ENCODE results near the gene ENAH.
A peak's percentile ranks its signal among the peaks of the same experiment; 100 is the strongest.
"Not testable (repeated sequence)": the region's sequence is repeated elsewhere in the genome, so short reads cannot be mapped to it uniquely, and the experiment has no call there.

The ENAH gene

GRCh38 chr1:225519166-225519863 is 133.6 kb downstream of the ENAH start:
- Mint-ChIP-seq H3K9me3 (no peaks in the 10 kb centered on the region), H3K4me1 (peaks cover 0 to 3% of the 10 kb centered on the region in 2 donors), H3K27me3 (no peaks in the 10 kb centered on the region), H3K36me3 (peaks cover 12 to 15% of the 10 kb centered on the region in 2 donors), H3K27ac (no peak overlapping the region), H3K4me3 (no peak overlapping the region)
- ATAC-seq (replicated peaks): no peak
- DNase-seq: no peak

- Mint-ChIP-seq H3K4me1 (no peaks in the 10 kb centered on the region), H3K27me3 (no peaks in the 10 kb centered on the region), H3K36me3 (peaks cover 12 to 15% of the 10 kb centered on the region in 2 donors), H3K27ac (no peak overlapping the region), H3K4me3 (no peak overlapping the region), H3K9me3 (no peaks in the 10 kb centered on the region)
- no peak for ATAC-seq (replicated peaks)
- no peak for DNase-seq
These were observed 135.2 kb downstream of the ENAH start for GRCh38 chr1:225517697-225518096.

GRCh38 chr1:225517221-225517620 is 135.7 kb downstream of the ENAH start:
- H3K27ac Mint-ChIP-seq: no peak overlapping the region
- no peak overlapping the region for H3K4me3 Mint-ChIP-seq
- H3K27me3 Mint-ChIP-seq: no peaks in the 10 kb centered on the region
- peaks cover 12 to 15% of the 10 kb centered on the region in 2 donors for H3K36me3 Mint-ChIP-seq
- no peaks in the 10 kb centered on the region for H3K9me3 Mint-ChIP-seq
- no peaks in the 10 kb centered on the region for H3K4me1 Mint-ChIP-seq
- DNase-seq (no peak), ATAC-seq (replicated peaks) (no peak)

- H3K4me1 Mint-ChIP-seq: no peaks in the 10 kb centered on the region
- no peak overlapping the region for H3K27ac Mint-ChIP-seq
- no peak overlapping the region for H3K4me3 Mint-ChIP-seq
- DNase-seq (no peak), ATAC-seq (replicated peaks) (no peak)
- no peaks in the 10 kb centered on the region for H3K9me3 Mint-ChIP-seq
- H3K36me3 Mint-ChIP-seq: peaks cover 12 to 15% of the 10 kb centered on the region in 2 donors
- H3K27me3 Mint-ChIP-seq: no peaks in the 10 kb centered on the region
These were observed 138.2 kb downstream of the ENAH start for GRCh38 chr1:225514671-225515081.

GRCh38 chr1:225513576-225513975 is 139.3 kb downstream of the ENAH start:
- ATAC-seq (replicated peaks): not testable (repeated sequence)

GRCh38 chr1:225511828-225512381 is 141.0 kb downstream of the ENAH start:
- Mint-ChIP-seq H3K9me3 (no peaks in the 10 kb centered on the region), H3K4me3 (no peak overlapping the region), H3K27ac (no peak overlapping the region), H3K4me1 (no peaks in the 10 kb centered on the region), H3K36me3 (peaks cover 0 to 1% of the 10 kb centered on the region in 2 donors), H3K27me3 (no peaks in the 10 kb centered on the region)
- ATAC-seq (replicated peaks): no peak
- no peak for DNase-seq

More at GRCh38 chr1:225513576-225513975, 139.3 kb downstream of the ENAH start:
- not testable (repeated sequence) for H3K9me3 Mint-ChIP-seq, H3K4me1 Mint-ChIP-seq, H3K27me3 Mint-ChIP-seq, H3K36me3 Mint-ChIP-seq, H3K4me3 Mint-ChIP-seq, DNase-seq, H3K27ac Mint-ChIP-seq

GRCh38 chr1:225510740-225511139 is 142.2 kb downstream of the ENAH start:
- not testable (repeated sequence) for H3K4me3 Mint-ChIP-seq, DNase-seq, H3K9me3 Mint-ChIP-seq

GRCh38 chr1:225509770-225510169 is 143.2 kb downstream of the ENAH start:
- Mint-ChIP-seq H3K27ac (no peak overlapping the region), H3K4me1 (no peaks in the 10 kb centered on the region), H3K4me3 (no peak overlapping the region), H3K36me3 (peaks cover 3 to 5% of the 10 kb centered on the region in 2 donors), H3K27me3 (no peaks in the 10 kb centered on the region), H3K9me3 (no peaks in the 10 kb centered on the region)
- DNase-seq (no peak), ATAC-seq (replicated peaks) (no peak)

More at GRCh38 chr1:225510740-225511139, 142.2 kb downstream of the ENAH start:
- not testable (repeated sequence) for H3K27me3 Mint-ChIP-seq; H3K27ac Mint-ChIP-seq; H3K4me1 Mint-ChIP-seq; H3K36me3 Mint-ChIP-seq; ATAC-seq (replicated peaks)

GRCh38 chr1:225509376-225509707 is 143.6 kb downstream of the ENAH start:
- Mint-ChIP-seq H3K4me1 (no peaks in the 10 kb centered on the region), H3K36me3 (peaks cover 3 to 5% of the 10 kb centered on the region in 2 donors), H3K27ac (no peak overlapping the region), H3K4me3 (no peak overlapping the region), H3K9me3 (no peaks in the 10 kb centered on the region), H3K27me3 (no peaks in the 10 kb centered on the region)
- no peak for ATAC-seq (replicated peaks)
- DNase-seq: no peak

GRCh38 chr1:225508538-225509375 is 144.2 kb downstream of the ENAH start:
- peaks cover 3 to 5% of the 10 kb centered on the region in 2 donors for H3K36me3 Mint-ChIP-seq
- no peak for DNase-seq
- no peaks in the 10 kb centered on the region for H3K27me3 Mint-ChIP-seq
- ATAC-seq (replicated peaks): no peak
- H3K27ac Mint-ChIP-seq: no peak overlapping the region
- no peaks in the 10 kb centered on the region for H3K4me1 Mint-ChIP-seq
- H3K9me3 Mint-ChIP-seq: no peaks in the 10 kb centered on the region
- H3K4me3 Mint-ChIP-seq: no peak overlapping the region

- Mint-ChIP-seq H3K9me3 (no peaks in the 10 kb centered on the region), H3K36me3 (peaks cover 3 to 5% of the 10 kb centered on the region in 2 donors), H3K4me3 (no peak overlapping the region), H3K4me1 (no peaks in the 10 kb centered on the region), H3K27me3 (no peaks in the 10 kb centered on the region), H3K27ac (no peak overlapping the region)
- DNase-seq: no peak
- no peak for ATAC-seq (replicated peaks)
These were observed 146.2 kb downstream of the ENAH start for GRCh38 chr1:225506727-225507126.

GRCh38 chr1:225504776-225505175 is 148.1 kb downstream of the ENAH start:
- H3K4me3 Mint-ChIP-seq: no peak overlapping the region
- no peak for ATAC-seq (replicated peaks)
- H3K9me3 Mint-ChIP-seq: no peaks in the 10 kb centered on the region
- DNase-seq: no peak
- peaks cover 5% of the 10 kb centered on the region in 2 donors for H3K36me3 Mint-ChIP-seq
- no peaks in the 10 kb centered on the region for H3K4me1 Mint-ChIP-seq
- H3K27me3 Mint-ChIP-seq: no peaks in the 10 kb centered on the region
- no peak overlapping the region for H3K27ac Mint-ChIP-seq

- Mint-ChIP-seq H3K27me3 (no peaks in the 10 kb centered on the region), H3K27ac (no peak overlapping the region), H3K4me1 (peaks cover 4 to 13% of the 10 kb centered on the region in 2 donors), H3K4me3 (no peak overlapping the region), H3K36me3 (peaks cover 2 to 3% of the 10 kb centered on the region in 2 donors), H3K9me3 (no peaks in the 10 kb centered on the region)
- DNase-seq (no peak), ATAC-seq (replicated peaks) (no peak)
These were observed 152.2 kb downstream of the ENAH start for GRCh38 chr1:225500624-225501192.

- H3K36me3 Mint-ChIP-seq: peaks cover 2 to 3% of the 10 kb centered on the region in 2 donors
- DNase-seq: no peak
- peak; percentile 73 to 95 for ATAC-seq (replicated peaks)
- no peak overlapping the region for H3K4me3 Mint-ChIP-seq
- peaks cover 6 to 30% of the 10 kb centered on the region in 2 donors for H3K4me1 Mint-ChIP-seq
- H3K27me3 Mint-ChIP-seq: no peaks in the 10 kb centered on the region
- no peak overlapping the region for H3K27ac Mint-ChIP-seq
- no peaks in the 10 kb centered on the region for H3K9me3 Mint-ChIP-seq
These were observed 154.3 kb downstream of the ENAH start for GRCh38 chr1:225498549-225499136.
